HEK293 (cell line): Measurements from ENCODE around the gene SLC26A1.

Experiments
- CTCF ChIA-PET: fragments of 350-600 bp; formaldehyde crosslinking; extraction: SDS; loops from one replicate; lab custom pipeline; 2021; ENCODE audit warnings: antibody characterized with exemption; lab: Yijun Ruan, JAX
- POLR2A ChIA-PET: fragments of 300-600 bp; formaldehyde crosslinking; extraction: SDS; loops from one replicate; lab custom pipeline; 2020; ENCODE audit warnings: antibody characterized with exemption, inconsistent platforms; lab: Yijun Ruan, JAX
- H3K27ac ChIP-seq: fragments of 200-500 bp; sonication (Bioruptor generic); 2 replicates; pipeline ENCODE4 v1.5.1; 2014; ENCODE audit warnings: low read depth, low read length, control low read depth, inconsistent platforms; ENCODE audit errors: extremely low read depth
- H3K36me3 ChIP-seq, 2 experiments: fragments of 200-500 bp in 1 of 2; sonication (Bioruptor generic) in 1 of 2; 1 replicate in 1 of 2; 2 replicates in 1 of 2; pipeline ENCODE4 v1.5.1; 2014 to 2017; ENCODE audit warnings: inconsistent platforms in 2 of 2, low read length in 2 of 2; ENCODE audit not compliant: control insufficient read depth in 2 of 2, insufficient read depth in 1 of 2
- H3K4me1 ChIP-seq: fragments of 200-500 bp; sonication (Bioruptor generic); 2 replicates; pipeline ENCODE4 v1.5.1; 2014; ENCODE audit warnings: mild to moderate bottlenecking, low read length, inconsistent platforms; ENCODE audit not compliant: control insufficient read depth, insufficient read depth
- H3K4me3 ChIP-seq: 2 replicates; pipeline ENCODE4 v1.5.1; 2011; ENCODE audit warnings: low read depth, mild to moderate bottlenecking, control low read depth, low read length, moderate library complexity
- H3K9me3 ChIP-seq: fragments of 200-500 bp; sonication (Bioruptor generic); 2 replicates; pipeline ENCODE4 v1.5.1; 2014; ENCODE audit warnings: low read depth, low read length, inconsistent platforms; ENCODE audit not compliant: control insufficient read depth, insufficient read depth
- ATF2 ChIP-seq: fragments of 450-650 bp; formaldehyde crosslinking; IDR thresholded peaks from 2 replicates; pipeline ENCODE4 v1.5.1; 2016; ENCODE audit warnings: missing biosample characterization, missing genetic modification characterization, low read depth
- BCL11A ChIP-seq: fragments of 450-650 bp; formaldehyde crosslinking; IDR thresholded peaks from 2 replicates; pipeline ENCODE4 v1.5.1; 2016; ENCODE audit warnings: low read depth, missing biosample characterization, missing genetic modification characterization
- EGR2 ChIP-seq: fragments of 450-650 bp; formaldehyde crosslinking; IDR thresholded peaks from 2 replicates; pipeline ENCODE4 v1.5.1; 2016; ENCODE audit warnings: low read depth, missing biosample characterization, missing genetic modification characterization
- GLI2 ChIP-seq: fragments of 450-650 bp; formaldehyde crosslinking; IDR thresholded peaks from 2 replicates; pipeline ENCODE4; 2017; ENCODE audit warnings: missing biosample characterization, missing genetic modification characterization, low read depth, borderline replicate concordance
- GLIS1 ChIP-seq: fragments of 450-650 bp; formaldehyde crosslinking; IDR thresholded peaks from 2 replicates; pipeline ENCODE4 v1.5.1; 2016; ENCODE audit warnings: missing biosample characterization, missing genetic modification characterization
- GLIS2 ChIP-seq: fragments of 450-650 bp; formaldehyde crosslinking; IDR thresholded peaks from 2 replicates; pipeline ENCODE4 v1.5.1; 2016; ENCODE audit warnings: missing biosample characterization, missing genetic modification characterization
- HOXA7 ChIP-seq: sonication (generic); formaldehyde crosslinking; IDR thresholded peaks from 2 replicates; pipeline ENCODE4 v1.8.1; 2022; ENCODE audit warnings: missing genetic modification reagents, borderline replicate concordance
- KLF9 ChIP-seq: fragments of 450-650 bp; formaldehyde crosslinking; IDR thresholded peaks from 2 replicates; pipeline ENCODE4 v1.5.1; 2016; ENCODE audit warnings: missing biosample characterization, missing genetic modification characterization, low read depth
- YY2 ChIP-seq: fragments of 450-650 bp; formaldehyde crosslinking; IDR thresholded peaks from 2 replicates; pipeline ENCODE4 v1.5.1; 2016; ENCODE audit warnings: missing biosample characterization, missing genetic modification characterization
- ZBTB7A ChIP-seq: fragments of 450-650 bp; formaldehyde crosslinking; IDR thresholded peaks from 2 replicates; pipeline ENCODE4 v1.5.1; 2016; ENCODE audit warnings: low read depth, missing biosample characterization, missing genetic modification characterization
- ZFHX2 ChIP-seq: fragments of 450-650 bp; formaldehyde crosslinking; conservative IDR thresholded peaks from 2 replicates; pipeline ENCODE4 v1.5.1; 2016; ENCODE audit warnings: missing biosample characterization, missing genetic modification characterization
- ZIC2 ChIP-seq: fragments of 450-650 bp; formaldehyde crosslinking; IDR thresholded peaks from 2 replicates; pipeline ENCODE4 v1.5.1; 2016; ENCODE audit warnings: missing biosample characterization, missing genetic modification characterization
- ZNF184 ChIP-seq: fragments of 450-650 bp; IDR thresholded peaks from 2 replicates; pipeline ENCODE4 v1.5.1; 2018; ENCODE audit warnings: missing biosample characterization, mild to moderate bottlenecking, missing genetic modification characterization
- ZNF221 ChIP-seq: fragments of 450-650 bp; formaldehyde crosslinking; IDR thresholded peaks from 2 replicates; pipeline ENCODE4 v1.5.1; 2017; ENCODE audit warnings: missing biosample characterization, missing genetic modification characterization, borderline replicate concordance
- ZNF335 ChIP-seq: fragments of 450-650 bp; formaldehyde crosslinking; conservative IDR thresholded peaks from 2 replicates; pipeline ENCODE4 v1.5.1; 2016; ENCODE audit warnings: missing biosample characterization, missing genetic modification characterization
- ZNF354C ChIP-seq: fragments of 450-650 bp; formaldehyde crosslinking; IDR thresholded peaks from 2 replicates; pipeline ENCODE4 v1.5.1; 2016; ENCODE audit warnings: missing biosample characterization, missing genetic modification characterization, low read depth, borderline replicate concordance
- ZNF423 ChIP-seq: fragments of 450-650 bp; formaldehyde crosslinking; IDR thresholded peaks from 2 replicates; pipeline ENCODE4 v1.5.1; 2016; ENCODE audit warnings: missing biosample characterization, missing genetic modification characterization
- ZNF48 ChIP-seq: fragments of 450-650 bp; formaldehyde crosslinking; IDR thresholded peaks from 2 replicates; pipeline ENCODE4 v1.5.1; 2016; ENCODE audit warnings: missing biosample characterization, missing genetic modification characterization
- ZNF510 ChIP-seq: fragments of 450-650 bp; formaldehyde crosslinking; IDR thresholded peaks from 2 replicates; pipeline ENCODE4 v1.5.1; 2018; ENCODE audit warnings: mild to moderate bottlenecking, missing genetic modification characterization, missing biosample characterization; ENCODE audit not compliant: insufficient replicate concordance
- ZNF530 ChIP-seq: fragments of 450-650 bp; formaldehyde crosslinking; IDR thresholded peaks from 2 replicates; pipeline ENCODE4 v1.5.1; 2016; ENCODE audit warnings: low read depth, missing biosample characterization, missing genetic modification characterization
- ZNF692 ChIP-seq: fragments of 450-650 bp; formaldehyde crosslinking; IDR thresholded peaks from 2 replicates; pipeline ENCODE4 v1.5.1; 2016; ENCODE audit warnings: missing biosample characterization, missing genetic modification characterization
- ZSCAN16 ChIP-seq: fragments of 450-650 bp; formaldehyde crosslinking; IDR thresholded peaks from 2 replicates; pipeline ENCODE4 v1.5.1; 2016; ENCODE audit warnings: missing biosample characterization, missing genetic modification characterization
- ZSCAN30 ChIP-seq: fragments of 450-650 bp; IDR thresholded peaks from 2 replicates; pipeline ENCODE4 v1.5.1; 2018; ENCODE audit warnings: missing biosample characterization, mild to moderate bottlenecking, missing genetic modification characterization, moderate library complexity
- TF ChIP-seq, protein P1 (sequence below): fragments of 450-650 bp; formaldehyde crosslinking; IDR thresholded peaks from 2 replicates; pipeline ENCODE4 v1.5.1; 2016; ENCODE audit warnings: missing biosample characterization, missing genetic modification characterization
- TF ChIP-seq, protein P2 (sequence below): fragments of 450-650 bp; IDR thresholded peaks from 2 replicates; pipeline ENCODE4 v1.5.1; 2018; ENCODE audit warnings: missing biosample characterization, mild to moderate bottlenecking, missing genetic modification characterization

SLC26A1 gene

GRCh38 chr4:1031346-1031745 is 38.1 kb upstream of the SLC26A1 start:
- no peaks in the 10 kb centered on the region for H3K36me3 ChIP-seq
- ChIA-PET CTCF (no interaction called here), POLR2A (interaction anchor here (0.5 kb wide), 1 partner anchor 23 kb away, joined by 3 read pairs; no protein-coding TSS in a partner anchor)
- no peak overlapping the region for H3K4me3 ChIP-seq
- H3K4me1 ChIP-seq = no peaks in the 10 kb centered on the region
- TF ChIP-seq ZBTB7A (tag by site-specific recombination) = no peak
- TF ChIP-seq ATF2 (tag by site-specific recombination) = no peak
- TF ChIP-seq ZSCAN30 (tag by site-specific recombination) = no peak
- no peak for TF ChIP-seq ZSCAN16
- no peak for TF ChIP-seq BCL11A (tag by site-specific recombination)
- no peak for TF ChIP-seq YY2 (tag by site-specific recombination)
- no peak for TF ChIP-seq ZNF510 (tag by site-specific recombination)
- no peak overlapping the region for H3K27ac ChIP-seq
- H3K9me3 ChIP-seq = no peaks in the 10 kb centered on the region

GRCh38 chr4:1030559-1030958 is 37.4 kb upstream of the SLC26A1 start:
- ChIA-PET POLR2A (no interaction called here), CTCF (no interaction called here)
- no peaks in the 10 kb centered on the region for H3K4me1 ChIP-seq
- H3K9me3 ChIP-seq = no peaks in the 10 kb centered on the region
- H3K36me3 ChIP-seq = peaks cover 0 to 6% of the 10 kb centered on the region in 2 experiments; a peak in 1 of 3 replicates
- no peak overlapping the region for H3K27ac ChIP-seq
- TF ChIP-seq ZNF335 (peak; percentile 73), ZNF692 (tag by site-specific recombination) (0 out of 2 replicates have a peak, but pooled peaks have one; percentile 15), ZNF354C (tag by site-specific recombination) (no peak), ZNF530 (tag by site-specific recombination) (no peak), GLIS2 (tag by site-specific recombination) (peak; percentile 51), ZIC2 (tag by site-specific recombination) (peak; percentile 45; the same call in 1 of the 2 replicates), ZNF48 (tag by site-specific recombination) (no peak), GLIS1 (tag by site-specific recombination) (peak; percentile 53), KLF9 (tag by site-specific recombination) (peak; percentile 48), ZNF221 (tag by site-specific recombination) (no peak), ZNF423 (tag by site-specific recombination) (peak; percentile 23; the same call in 1 of the 2 replicates), HOXA7 (CRISPR knock-in tag) (no peak), GLI2 (tag by site-specific recombination) (no peak), ZFHX2 (tag by site-specific recombination) (peak; percentile 36; the same call in 1 of the 2 replicates), ZNF184 (tag by site-specific recombination) (no peak), EGR2 (tag by site-specific recombination) (0 out of 2 replicates have a peak, but pooled peaks have one; percentile 17)
- TF ChIP-seq, protein P1, sequence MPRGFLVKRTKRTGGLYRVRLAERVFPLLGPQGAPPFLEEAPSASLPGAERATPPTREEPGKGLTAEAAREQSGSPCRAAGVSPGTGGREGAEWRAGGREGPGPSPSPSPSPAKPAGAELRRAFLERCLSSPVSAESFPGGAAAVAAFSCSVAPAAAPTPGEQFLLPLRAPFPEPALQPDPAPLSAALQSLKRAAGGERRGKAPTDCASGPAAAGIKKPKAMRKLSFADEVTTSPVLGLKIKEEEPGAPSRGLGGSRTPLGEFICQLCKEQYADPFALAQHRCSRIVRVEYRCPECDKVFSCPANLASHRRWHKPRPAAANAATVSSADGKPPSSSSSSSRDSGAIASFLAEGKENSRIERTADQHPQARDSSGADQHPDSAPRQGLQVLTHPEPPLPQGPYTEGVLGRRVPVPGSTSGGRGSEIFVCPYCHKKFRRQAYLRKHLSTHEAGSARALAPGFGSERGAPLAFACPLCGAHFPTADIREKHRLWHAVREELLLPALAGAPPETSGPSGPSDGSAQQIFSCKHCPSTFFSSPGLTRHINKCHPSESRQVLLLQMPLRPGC (tag by site-specific recombination) = no peak
- TF ChIP-seq, protein P2, sequence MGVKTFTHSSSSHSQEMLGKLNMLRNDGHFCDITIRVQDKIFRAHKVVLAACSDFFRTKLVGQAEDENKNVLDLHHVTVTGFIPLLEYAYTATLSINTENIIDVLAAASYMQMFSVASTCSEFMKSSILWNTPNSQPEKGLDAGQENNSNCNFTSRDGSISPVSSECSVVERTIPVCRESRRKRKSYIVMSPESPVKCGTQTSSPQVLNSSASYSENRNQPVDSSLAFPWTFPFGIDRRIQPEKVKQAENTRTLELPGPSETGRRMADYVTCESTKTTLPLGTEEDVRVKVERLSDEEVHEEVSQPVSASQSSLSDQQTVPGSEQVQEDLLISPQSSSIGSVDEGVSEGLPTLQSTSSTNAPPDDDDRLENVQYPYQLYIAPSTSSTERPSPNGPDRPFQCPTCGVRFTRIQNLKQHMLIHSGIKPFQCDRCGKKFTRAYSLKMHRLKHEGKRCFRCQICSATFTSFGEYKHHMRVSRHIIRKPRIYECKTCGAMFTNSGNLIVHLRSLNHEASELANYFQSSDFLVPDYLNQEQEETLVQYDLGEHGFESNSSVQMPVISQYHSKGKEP (tag by site-specific recombination) = no peak
- no peak overlapping the region for H3K4me3 ChIP-seq
